ENCODE results near the gene MGME1.
"Not testable (repeated sequence)": the region's sequence is repeated elsewhere in the genome, so short reads cannot be mapped to it uniquely, and the experiment has no call there.

The MGME1 gene

DNA sequence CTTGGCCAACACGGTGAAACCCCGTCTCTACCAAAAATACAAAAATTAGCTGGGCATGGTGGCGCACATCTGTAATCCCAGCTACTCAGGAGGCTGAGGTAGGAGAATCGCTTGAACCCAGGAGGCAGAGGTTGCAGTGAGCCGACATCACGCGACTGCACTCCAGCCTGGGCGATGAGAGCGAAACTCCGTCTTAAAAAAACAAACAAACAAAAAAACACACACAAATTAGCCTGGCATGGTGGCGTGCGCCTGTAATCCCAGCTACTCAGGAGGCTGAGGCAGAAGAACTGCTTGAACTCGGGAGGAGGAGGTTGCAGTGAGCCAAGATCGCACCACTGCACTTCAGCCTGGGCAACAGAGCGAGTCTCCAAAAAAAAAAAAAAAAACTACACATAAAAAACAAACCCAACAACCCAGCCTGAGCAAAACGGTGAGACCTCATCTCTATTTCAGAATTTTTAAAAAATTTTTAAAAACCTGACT lies 8.4 kb upstream of the MGME1 start:
- DNase-seq (ENCODE audit: low spot score), result not testable (repeated sequence)

DNA sequence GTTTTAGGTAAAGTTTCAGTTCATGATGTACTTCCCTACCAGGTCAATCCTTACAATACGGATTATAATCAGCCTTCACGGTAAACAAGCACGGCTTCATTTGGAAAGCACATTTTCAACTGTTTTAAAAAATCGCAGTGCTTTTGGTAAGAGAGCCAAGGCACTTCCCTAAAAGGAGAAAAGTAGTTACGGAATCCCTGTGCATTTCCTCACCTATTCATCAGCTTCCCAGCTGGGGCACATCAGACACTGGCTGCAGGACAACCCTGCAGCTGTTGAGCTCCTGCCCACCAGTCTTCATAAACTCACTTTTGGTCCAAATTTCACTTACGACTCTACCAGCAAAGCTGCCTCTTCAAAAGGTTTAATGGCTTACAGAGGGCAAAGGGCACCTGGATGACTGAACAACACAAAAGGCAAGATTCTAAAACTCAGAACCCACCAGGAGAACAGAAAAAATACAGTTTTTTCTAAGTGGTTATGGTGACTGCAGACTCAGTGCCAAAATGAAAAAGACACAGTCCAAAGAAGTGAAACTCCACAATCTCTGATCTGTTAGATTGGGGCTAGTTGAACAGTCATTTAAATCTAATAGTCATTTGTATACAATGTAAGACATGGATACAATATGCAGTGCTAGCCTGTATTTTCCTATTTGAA lies 7.8 kb upstream of the MGME1 start:
- DNase-seq (ENCODE audit: low spot score), result peak; percentile 7

DNA sequence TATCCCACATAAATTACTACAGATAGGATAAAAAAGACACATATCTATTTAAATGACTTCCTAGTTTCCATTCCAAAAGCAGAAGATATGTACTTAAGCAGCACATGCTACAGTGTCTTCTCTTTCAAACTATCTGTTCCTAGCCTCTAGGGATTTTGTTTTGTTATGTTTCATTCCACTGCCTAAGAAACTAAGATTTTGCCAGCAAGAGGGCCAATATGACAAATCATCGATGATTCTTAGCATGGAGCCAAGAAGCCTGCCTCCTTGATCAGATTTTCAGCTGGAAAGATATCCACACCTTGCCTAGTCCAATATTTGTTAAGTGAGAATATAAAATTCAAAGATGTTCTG lies 7.3 kb upstream of the MGME1 start:
- no peak for DNase-seq (ENCODE audit: low spot score)

DNA sequence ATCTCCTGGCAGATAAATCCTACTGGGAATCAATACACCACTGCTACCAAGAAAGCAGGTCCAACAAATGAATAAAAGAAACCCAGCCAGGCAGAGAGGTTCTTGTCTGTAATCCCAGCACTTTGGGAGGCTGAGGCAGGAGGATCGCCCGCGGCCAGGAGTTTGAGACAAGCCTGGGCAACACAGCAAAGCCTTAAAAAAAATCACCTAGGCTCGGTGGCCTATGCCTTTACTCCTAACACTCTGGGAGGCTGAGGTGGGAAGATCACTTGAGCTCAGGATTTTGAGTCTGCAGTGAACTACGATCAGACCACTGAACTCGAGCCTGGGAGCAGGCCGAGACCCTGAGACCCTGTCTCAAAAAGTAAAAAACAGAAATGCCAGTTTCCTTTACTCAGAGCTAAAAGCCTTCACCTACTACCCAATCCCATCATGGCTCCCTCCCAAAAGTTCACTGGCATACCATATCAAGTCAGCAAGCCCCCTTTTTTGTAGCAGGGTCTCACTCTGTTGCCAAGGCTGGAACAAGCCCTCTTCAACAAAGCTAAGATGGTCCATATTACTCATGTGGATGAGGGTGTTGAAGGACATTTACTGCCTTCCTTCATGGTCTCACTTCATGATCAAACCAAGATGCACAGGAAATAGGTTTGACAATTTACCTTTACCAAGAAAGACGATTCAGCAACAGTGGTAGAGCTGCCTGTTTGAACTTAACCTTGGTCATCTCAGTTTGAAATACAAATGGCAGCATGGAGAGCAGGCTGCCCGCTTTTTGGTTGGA lies 5.5 kb upstream of the MGME1 start:
- DNase-seq (ENCODE audit: low spot score), result no peak

DNA sequence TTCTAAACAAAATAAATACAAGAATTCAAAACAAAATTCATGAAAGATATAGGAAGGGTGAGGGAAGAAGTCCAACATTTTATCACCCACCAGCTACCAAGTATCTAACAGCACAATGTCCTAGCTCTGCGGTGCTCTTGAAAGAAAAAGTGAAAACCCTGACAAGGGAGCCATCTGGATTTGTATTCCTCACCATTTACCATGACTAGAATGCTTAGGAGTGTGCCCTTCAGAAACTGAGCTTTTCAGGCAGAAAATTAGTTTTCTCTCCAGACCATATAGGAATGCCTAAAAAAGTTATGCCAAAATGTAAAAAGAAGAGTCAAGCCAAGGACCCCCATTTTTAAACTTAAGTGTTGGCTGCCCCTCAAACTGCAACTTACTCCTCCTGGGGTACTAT lies 4.7 kb upstream of the MGME1 start:
- no peak for DNase-seq (ENCODE audit: low spot score)

DNA sequence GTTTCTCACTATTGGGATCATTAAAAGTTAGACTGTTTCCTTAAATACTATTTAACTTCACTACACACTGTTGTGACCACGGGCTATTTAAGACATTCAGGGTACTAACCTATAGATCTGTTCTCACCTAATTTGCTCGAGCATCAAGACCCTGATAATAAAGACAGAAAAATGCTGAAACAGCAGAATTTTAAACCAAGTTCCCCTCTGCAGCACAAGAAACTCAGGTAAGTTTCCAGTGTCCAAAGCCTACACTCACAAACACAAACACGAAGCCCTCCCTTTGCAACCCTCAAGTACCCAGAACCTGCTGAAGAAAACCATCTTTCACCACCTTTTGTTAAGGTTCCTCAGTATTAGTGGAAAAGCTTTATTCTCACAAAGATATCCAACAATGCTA lies 4.2 kb upstream of the MGME1 start:
- no peak for DNase-seq (ENCODE audit: low spot score)

DNA sequence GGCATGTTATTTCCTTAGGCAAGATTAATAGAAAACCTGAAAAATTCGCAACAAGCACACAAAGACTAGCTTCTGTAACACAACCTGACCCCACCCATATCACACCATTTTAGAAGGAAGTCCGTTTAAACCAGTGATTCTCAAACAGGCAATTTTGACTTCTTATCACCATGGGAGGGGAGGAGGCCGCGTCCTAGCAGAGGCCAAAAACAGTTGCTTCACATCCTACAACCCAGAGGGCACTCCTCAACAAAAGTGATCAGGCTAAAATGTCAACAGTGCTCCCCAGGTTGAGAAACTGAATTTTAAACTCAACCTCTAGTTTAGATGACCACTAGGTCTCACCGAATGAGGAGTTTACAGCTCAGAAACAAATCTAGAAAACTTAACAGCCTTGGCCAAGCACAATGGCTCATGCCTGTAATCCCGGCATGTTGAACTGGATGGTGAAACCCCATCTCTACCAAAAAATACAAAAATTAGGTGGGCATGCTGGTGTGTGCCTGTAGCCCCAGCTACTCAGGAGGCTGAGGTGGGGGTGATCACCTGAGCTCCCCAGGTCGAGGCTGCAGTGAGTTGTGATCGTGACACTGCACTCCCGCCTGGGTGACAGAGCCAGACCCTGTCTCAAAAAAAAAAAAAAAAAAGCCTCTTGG lies 3.6 kb upstream of the MGME1 start:
- peak; percentile 76 for DNase-seq (ENCODE audit: low spot score)

DNA sequence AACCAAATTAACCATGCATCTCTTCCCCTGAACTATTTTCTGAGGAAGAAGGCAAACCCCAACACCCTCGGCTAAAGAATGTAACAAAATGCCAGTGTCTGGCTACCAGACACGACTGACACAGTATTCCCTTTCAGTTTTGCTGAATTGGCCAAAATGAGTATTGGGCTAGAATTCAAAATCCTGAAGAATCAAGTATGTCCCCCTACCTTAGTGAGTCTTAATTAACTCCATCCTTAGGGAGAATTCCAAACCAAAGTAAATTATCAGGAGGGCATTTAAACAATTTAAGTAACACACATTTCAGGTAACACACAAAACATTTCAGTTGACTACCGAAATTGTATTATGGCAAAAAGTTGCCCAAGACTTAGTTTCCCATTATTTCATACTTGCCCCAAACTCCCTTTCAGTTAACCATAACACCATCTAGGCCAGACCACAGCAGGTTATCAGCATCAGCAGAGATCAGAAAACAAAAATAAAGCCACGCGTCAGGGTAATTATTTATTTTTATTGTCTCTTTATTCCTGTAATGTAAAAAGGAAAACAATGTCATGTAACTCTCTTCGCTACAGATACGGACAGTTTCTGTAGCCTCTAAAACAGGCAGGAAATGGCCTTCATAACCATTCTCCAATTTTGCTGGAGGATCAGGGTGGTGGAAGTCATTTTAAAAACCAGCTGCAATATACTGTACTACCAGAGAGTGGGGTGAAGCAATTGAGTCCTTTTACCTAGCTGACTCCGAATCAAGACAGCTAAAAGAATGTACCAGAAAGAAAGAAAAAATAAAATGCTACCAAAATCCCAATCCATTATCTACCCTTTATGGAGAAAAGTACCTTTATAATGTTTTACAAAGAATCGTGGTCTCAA lies 2.1 kb upstream of the MGME1 start:
- peak; percentile 64 for DNase-seq (ENCODE audit: low spot score)

DNA sequence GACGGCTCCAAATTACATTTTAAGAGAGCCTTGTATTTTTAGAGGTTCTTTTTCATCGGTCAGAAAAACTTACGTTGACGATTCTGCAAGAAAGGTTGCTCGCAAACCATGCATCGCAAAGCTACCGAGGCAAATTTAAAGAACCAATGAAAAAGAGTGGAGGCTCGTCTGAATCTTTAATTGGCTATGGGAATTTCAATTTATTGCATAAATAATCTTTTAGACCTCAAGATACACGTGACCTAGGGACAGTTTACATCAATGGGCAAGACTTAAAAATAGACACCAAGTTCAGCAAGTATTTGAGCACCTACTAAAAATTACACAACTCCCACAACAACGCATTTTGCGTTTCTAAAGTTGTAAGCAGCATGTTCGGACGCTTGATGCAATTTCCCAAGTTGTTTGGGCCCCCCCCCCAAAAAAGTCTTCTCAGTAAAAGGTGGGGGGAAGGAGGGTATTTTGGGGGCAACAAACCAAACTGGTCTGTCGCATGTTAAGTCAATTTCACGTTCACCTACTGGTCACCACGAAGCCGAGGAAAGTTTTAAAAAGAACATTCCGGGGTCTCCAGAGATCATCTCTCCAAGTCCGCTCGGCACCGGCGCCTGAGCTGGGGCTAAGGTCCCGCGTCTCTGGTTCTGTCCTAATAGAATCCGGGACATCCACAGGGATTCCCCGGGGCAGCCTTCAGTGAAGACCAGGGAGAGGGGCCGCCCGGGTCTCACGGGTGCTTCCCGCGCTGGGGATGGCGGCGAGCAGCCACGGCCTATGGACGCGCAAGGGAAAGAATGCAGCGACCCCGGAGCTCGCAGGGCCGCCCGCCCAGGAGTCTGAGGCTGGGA lies 1.1 kb upstream of the MGME1 start:
- DNase-seq (ENCODE audit: low spot score), result peak; percentile 68

DNA sequence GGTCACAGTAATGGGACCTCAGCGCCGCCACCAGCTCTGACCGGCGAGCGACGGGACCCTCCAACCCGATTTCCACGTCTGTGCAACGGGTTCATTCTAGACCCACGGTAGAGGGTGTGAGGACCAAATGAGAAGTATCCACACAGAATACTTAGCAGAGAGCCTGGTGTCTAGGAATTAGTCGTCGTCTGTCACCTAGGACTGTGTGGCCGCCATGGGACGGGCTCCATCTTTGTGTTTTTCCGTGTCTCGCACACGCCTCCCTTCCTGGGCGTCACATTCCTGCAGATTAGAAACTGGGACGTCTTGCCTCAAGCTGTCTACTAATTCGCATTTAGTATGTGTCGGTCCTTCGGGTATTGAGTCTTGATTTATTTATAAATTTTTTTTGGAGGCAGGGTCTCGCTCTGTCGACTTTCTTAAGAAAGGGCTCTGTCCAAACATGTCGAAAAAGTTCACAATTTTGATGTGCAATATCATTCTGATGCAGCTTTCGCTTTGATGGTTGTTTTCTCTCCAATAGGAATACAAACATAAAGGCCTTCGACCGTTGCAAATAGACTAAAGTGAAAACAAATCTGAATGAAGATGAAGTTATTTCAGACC lies 563 bp downstream of the MGME1 start:
- peak; percentile 77 for DNase-seq (ENCODE audit: low spot score)

DNA sequence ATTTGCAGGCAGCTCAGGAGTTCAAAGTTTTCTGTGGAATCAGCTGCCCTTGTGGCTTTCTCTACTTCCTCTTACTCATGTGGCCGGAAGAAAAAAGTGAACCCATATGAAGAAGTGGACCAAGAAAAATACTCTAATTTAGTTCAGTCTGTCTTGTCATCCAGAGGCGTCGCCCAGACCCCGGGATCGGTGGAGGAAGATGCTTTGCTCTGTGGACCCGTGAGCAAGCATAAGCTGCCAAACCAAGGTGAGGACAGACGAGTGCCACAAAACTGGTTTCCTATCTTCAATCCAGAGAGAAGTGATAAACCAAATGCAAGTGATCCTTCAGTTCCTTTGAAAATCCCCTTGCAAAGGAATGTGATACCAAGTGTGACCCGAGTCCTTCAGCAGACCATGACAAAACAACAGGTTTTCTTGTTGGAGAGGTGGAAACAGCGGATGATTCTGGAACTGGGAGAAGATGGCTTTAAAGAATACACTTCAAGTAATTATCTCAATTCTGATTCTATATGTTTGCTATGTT lies 1.1 kb downstream of the MGME1 start:
- DNase-seq (ENCODE audit: low spot score), result peak; percentile 66

DNA sequence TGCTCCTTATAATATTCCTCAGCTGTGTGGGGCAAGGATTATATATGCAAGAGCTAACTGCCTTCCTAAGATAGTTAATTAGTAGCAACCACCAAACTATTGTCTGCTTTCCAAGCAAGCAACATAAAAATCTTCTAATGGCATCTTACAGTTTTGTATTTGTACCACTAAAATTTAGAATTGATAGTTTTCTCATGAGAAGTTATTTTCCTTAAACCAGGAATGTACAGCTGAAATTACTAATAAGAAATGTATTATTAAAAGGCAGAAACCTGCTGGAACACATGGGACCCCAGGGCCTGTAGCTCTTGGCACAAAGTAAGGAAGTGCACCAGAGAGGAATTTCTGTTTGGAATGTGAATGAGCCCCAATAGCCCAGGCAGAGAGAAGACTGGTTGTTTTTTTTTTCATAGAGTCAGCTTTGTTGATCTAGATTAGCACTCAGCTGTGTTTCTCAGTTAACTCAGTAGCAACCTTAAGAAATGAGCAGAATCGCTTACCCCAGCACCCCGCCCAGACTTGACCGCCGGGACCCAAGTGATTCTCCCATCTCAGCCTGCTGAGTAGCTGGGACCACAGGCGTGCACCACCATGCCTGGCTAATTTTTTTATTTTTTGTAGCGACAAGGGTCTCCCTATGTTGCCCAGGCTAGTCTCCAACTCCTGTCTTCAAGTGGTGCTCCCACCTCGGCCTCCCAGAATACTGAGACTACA lies 2.6 kb downstream of the MGME1 start:
- peak; percentile 69 for DNase-seq (ENCODE audit: low spot score)

DNA sequence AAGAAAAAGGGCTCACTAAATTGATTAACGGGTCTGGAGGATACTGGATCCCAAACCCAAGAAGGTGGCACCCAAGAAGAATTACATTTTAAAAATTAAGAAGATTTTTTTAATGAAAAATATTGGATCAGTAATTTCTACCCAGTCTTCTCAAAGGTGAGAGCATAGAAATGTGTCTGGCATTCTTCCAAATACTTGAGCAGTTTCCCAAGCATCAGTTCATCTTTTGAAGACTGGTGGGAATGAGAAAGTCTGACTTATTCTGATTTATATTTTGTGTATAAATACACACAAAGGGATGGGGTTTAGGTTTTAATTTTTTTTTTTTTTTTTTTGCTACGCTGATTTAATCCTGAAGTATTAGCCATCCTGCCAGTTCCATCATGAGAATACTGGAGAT lies 3.3 kb downstream of the MGME1 start:
- peak; percentile 63 for DNase-seq (ENCODE audit: low spot score)

DNA sequence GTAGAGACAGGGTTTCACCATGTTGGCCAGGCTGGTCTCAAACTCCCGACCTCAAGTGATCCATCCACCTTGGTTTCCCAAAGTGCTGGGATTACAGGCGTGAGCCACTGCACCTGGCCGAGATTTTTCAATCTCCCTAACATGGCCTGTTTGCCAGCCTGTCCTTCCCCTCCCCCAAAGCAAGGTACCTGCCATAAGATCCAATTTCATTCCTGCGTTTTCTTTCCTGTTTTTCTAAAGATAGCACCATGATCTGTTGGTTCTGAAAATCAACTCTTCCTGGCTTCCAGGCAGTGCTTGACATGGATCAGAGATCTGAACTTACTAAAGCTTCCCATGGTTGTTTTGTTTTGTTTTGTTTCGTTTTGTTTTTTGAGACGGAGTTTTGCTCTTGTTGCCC lies 7.5 kb downstream of the MGME1 start:
- no peak for DNase-seq (ENCODE audit: low spot score)

DNA sequence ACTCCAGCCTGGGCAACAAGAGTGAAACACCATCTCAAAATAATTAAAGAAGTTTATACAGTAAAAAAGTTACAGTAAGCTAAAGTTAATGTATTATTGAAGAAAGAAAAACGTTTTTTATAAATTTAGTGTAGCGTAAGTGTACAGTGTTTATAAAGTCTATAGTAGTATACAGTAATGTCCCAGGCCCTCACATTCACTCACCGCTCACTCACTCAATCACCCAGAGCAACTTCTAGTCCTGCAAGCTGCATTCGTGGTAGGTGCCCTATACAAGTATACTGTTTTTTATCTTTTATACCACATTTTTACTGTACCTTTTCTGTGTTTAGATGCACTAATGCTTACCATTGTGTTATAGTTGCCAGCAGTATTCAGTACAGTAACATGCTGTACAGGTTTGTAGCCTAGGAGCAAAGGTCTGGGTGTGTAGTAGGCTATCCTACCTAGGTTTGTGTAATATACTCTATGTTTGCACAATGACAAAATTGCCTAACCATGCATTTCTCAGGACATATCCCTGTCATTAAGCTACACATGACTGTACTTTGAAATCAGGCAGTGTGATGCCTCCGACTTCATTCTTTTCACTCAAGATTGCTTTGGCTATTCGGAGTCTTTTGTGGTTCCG lies 16.7 kb downstream of the MGME1 start:
- DNase-seq (ENCODE audit: low spot score), result no peak

DNA sequence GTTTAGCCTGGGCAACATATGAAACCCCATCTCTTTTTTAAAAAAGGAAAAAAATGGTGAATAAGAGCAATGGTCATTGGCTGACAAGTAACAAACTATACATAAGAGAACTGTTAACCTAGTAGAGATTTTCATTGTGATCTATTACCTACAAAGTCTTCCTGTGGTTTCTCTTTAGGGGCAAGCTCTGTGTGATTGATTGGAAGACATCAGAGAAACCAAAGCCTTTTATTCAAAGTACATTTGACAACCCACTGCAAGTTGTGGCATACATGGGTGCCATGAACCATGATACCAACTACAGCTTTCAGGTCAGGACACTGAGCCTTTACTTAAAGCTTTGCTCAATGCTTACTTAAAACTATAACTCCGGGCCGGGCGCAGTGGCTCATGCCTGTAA lies 19.2 kb downstream of the MGME1 start:
- no peak for DNase-seq (ENCODE audit: low spot score)

DNA sequence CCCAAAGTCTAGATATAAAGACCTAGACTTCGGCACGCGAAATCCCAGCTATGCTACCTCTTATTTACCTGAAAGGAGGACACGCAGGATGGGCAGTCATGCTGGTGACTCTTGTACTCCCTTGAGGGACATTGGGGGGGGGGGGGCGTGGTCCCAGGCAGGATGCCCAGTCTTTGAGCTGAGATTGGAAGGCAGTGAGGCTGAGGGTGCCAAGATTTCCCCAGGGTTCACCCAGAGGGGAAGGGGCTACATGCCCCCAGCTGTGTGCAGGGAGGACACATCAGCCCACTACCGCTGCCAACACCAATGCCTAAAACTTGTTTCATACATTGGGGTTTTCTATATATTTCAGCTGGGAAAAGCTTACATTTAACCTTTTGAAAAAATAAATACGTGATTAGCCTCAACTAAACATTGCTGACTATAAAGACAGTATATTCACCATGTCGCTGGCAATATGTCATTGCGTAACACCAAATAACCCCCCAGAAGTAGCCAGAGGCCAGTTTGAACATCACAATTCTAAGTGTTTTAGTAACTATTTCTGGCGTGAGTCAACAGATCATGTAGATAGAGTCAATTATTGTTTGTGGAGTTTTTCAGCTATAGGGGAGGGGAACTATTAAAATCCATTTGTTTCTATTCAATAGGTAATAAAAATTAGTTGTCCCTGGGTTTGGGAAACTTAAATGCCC lies 21.6 kb downstream of the MGME1 start:
- no peak for DNase-seq (ENCODE audit: low spot score)

DNA sequence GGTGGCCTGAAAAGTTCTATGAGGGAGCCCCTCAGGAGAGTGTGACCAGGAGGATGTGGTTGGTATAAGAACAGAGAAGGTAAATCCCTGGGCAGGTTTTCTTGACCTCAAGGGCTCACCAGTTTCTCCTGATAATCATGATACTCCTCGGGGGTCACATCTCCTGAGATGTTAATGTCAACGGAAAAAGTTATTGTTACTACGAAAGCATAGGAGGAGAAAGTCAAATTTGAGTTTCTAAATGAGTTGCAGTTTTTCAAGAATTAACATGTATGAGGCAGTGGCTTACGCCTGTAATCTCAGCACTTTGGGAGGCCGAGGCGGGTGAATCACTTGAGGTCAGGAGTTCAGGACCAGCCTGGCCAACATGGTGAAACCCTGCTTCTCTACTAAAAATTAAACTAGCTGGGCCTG lies 23.4 kb downstream of the MGME1 start:
- DNase-seq (ENCODE audit: low spot score), result no peak
